WTC11 (cell line): ENCODE measurements around the gene ARIH2. TPM values are rescaled to one million over a fixed set of nuclear protein-coding genes. Genes with fewer than 3 reads are reported as not detected.

ENCODE experiments used
- ARID4B ChIP-seq: sonication (generic); formaldehyde crosslinking; IDR thresholded peaks from 2 replicates; pipeline ENCODE4 v1.8.0; 2023; ENCODE audit warnings: missing genetic modification reagents, mild to moderate bottlenecking, borderline replicate concordance
- E2F5 ChIP-seq: sonication (generic); formaldehyde crosslinking; IDR thresholded peaks from 2 replicates; pipeline ENCODE4 v1.8.1; 2022; ENCODE audit warnings: mild to moderate bottlenecking, moderate library complexity, missing genetic modification reagents
- ESRRA ChIP-seq: sonication (generic); formaldehyde crosslinking; IDR thresholded peaks from 2 replicates; pipeline ENCODE4 v1.8.1; 2022; ENCODE audit warnings: mild to moderate bottlenecking, missing genetic modification reagents, borderline replicate concordance
- FOXJ3 ChIP-seq: sonication (generic); formaldehyde crosslinking; IDR thresholded peaks from 2 replicates; pipeline ENCODE4 v1.9.0; 2021; ENCODE audit warnings: missing genetic modification reagents, mild to moderate bottlenecking, borderline replicate concordance
- GRHL2 ChIP-seq: fragments of 250-450 bp; sonication (Bioruptor Pico); IDR thresholded peaks from 2 replicates; pipeline ENCODE4 v1.8.0; 2022; ENCODE audit warnings: mild to moderate bottlenecking, moderate library complexity; ENCODE audit not compliant: insufficient replicate concordance, severe bottlenecking
- GTF2I ChIP-seq: fragments of 250-450 bp; sonication (Bioruptor Pico); conservative IDR thresholded peaks from 2 replicates; pipeline ENCODE4 v1.4.0; 2021; ENCODE audit warnings: mild to moderate bottlenecking
- NFATC4 ChIP-seq: fragments of 250-450 bp; sonication (Bioruptor Pico); IDR thresholded peaks from 2 replicates; pipeline ENCODE4 v1.9.0; 2021; ENCODE audit warnings: mild to moderate bottlenecking
- NFE2L1 ChIP-seq: sonication (generic); formaldehyde crosslinking; IDR thresholded peaks from 2 replicates; pipeline ENCODE4 v1.8.1; 2023; ENCODE audit warnings: missing genetic modification reagents
- NR1H2 ChIP-seq: sonication (generic); formaldehyde crosslinking; IDR thresholded peaks from 2 replicates; pipeline ENCODE4 v1.9.0; 2021; ENCODE audit warnings: mild to moderate bottlenecking, moderate library complexity, missing genetic modification reagents
- OVOL2 ChIP-seq: fragments of 250-450 bp; sonication (Bioruptor Pico); IDR thresholded peaks from 2 replicates; pipeline ENCODE4 v1.9.0; 2021; ENCODE audit warnings: mild to moderate bottlenecking, borderline replicate concordance
- RELA ChIP-seq: sonication (generic); formaldehyde crosslinking; IDR thresholded peaks from 2 replicates; pipeline ENCODE4 v1.8.1; 2022; ENCODE audit warnings: missing genetic modification reagents, mild to moderate bottlenecking, borderline replicate concordance
- RORB ChIP-seq: fragments of 250-450 bp; sonication (Bioruptor Pico); IDR thresholded peaks from 2 replicates; pipeline ENCODE4 v1.9.0; 2021; ENCODE audit warnings: mild to moderate bottlenecking
- USF1 ChIP-seq: sonication (generic); formaldehyde crosslinking; IDR thresholded peaks from 2 replicates; pipeline ENCODE4 v1.8.0; 2022; ENCODE audit warnings: mild to moderate bottlenecking, missing genetic modification reagents
- ZNF263 ChIP-seq: sonication (generic); formaldehyde crosslinking; IDR thresholded peaks from 2 replicates; pipeline ENCODE4 v1.8.1; 2022; ENCODE audit warnings: low read depth, mild to moderate bottlenecking, moderate library complexity, missing genetic modification reagents
- ZNF281 ChIP-seq: sonication (generic); formaldehyde crosslinking; IDR thresholded peaks from 2 replicates; pipeline ENCODE4 v1.8.0; 2023; ENCODE audit warnings: mild to moderate bottlenecking, missing genetic modification reagents
- ZNF671 ChIP-seq: fragments of 250-450 bp; sonication (Bioruptor Pico); IDR thresholded peaks from 2 replicates; pipeline ENCODE4 v1.8.0; 2021; ENCODE audit warnings: mild to moderate bottlenecking
- total RNA-seq: library from RNA; stranded (reverse); gene quantifications from 3 replicates; pipeline ENCODE4 v1.2.3, GENCODE V29; 2021
- TF ChIP-seq, protein P1 (sequence below): fragments of 250-450 bp; sonication (Bioruptor Pico); IDR thresholded peaks from 2 replicates; pipeline ENCODE4 v2.1.2; 2022; ENCODE audit warnings: mild to moderate bottlenecking, moderate library complexity
- TF ChIP-seq, protein P2 (sequence below): sonication (generic); formaldehyde crosslinking; IDR thresholded peaks from 2 replicates; pipeline ENCODE4 v1.8.1; 2023; ENCODE audit warnings: mild to moderate bottlenecking, missing genetic modification reagents, moderate library complexity
- TF ChIP-seq, protein P3 (sequence below): sonication (generic); formaldehyde crosslinking; IDR thresholded peaks from 2 replicates; pipeline ENCODE4 v1.8.0; 2023; ENCODE audit warnings: missing genetic modification reagents
- TF ChIP-seq, protein P4 (sequence below): fragments of 250-450 bp; sonication (Bioruptor Pico); conservative IDR thresholded peaks from 2 replicates; pipeline ENCODE4 v1.9.0; 2021; ENCODE audit warnings: mild to moderate bottlenecking

Gene ARIH2
- total RNA-seq, 1 experiment from 2014 or later, result 134 TPM

GRCh38 chr3:48990636-48991469, 72.2 kb downstream of the ARIH2 start (continued):
- TF ChIP-seq E2F5 (peak; percentile 19; the same call in 1 of the 2 replicates), ZNF281 (CRISPR knock-in tag) (no peak), ARID4B (peak; percentile 43; the same call in 1 of the 2 replicates), NR1H2 (CRISPR knock-in tag) (no peak), FOXJ3 (CRISPR knock-in tag) (no peak), NFE2L1 (no peak), ZNF263 (CRISPR knock-in tag) (no peak), RORB (CRISPR knock-in tag) (no peak), GRHL2 (no peak), GTF2I (no peak), ESRRA (no peak), OVOL2 (CRISPR knock-in tag) (no peak), USF1 (CRISPR knock-in tag) (peak; percentile 92), ZNF671 (CRISPR knock-in tag) (no peak), RELA (CRISPR knock-in tag) (no peak), NFATC4 (no peak)
- TF ChIP-seq, protein P1, sequence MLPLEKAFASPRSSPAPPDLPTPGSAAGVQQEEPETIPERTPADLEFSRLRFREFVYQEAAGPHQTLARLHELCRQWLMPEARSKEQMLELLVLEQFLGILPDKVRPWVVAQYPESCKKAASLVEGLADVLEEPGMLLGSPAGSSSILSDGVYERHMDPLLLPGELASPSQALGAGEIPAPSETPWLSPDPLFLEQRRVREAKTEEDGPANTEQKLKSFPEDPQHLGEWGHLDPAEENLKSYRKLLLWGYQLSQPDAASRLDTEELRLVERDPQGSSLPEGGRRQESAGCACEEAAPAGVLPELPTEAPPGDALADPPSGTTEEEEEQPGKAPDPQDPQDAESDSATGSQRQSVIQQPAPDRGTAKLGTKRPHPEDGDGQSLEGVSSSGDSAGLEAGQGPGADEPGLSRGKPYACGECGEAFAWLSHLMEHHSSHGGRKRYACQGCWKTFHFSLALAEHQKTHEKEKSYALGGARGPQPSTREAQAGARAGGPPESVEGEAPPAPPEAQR (CRISPR knock-in tag), result no peak
- TF ChIP-seq, protein P2, sequence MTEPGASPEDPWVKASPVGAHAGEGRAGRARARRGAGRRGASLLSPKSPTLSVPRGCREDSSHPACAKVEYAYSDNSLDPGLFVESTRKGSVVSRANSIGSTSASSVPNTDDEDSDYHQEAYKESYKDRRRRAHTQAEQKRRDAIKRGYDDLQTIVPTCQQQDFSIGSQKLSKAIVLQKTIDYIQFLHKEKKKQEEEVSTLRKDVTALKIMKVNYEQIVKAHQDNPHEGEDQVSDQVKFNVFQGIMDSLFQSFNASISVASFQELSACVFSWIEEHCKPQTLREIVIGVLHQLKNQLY (CRISPR knock-in tag), result no peak
- TF ChIP-seq, protein P3, sequence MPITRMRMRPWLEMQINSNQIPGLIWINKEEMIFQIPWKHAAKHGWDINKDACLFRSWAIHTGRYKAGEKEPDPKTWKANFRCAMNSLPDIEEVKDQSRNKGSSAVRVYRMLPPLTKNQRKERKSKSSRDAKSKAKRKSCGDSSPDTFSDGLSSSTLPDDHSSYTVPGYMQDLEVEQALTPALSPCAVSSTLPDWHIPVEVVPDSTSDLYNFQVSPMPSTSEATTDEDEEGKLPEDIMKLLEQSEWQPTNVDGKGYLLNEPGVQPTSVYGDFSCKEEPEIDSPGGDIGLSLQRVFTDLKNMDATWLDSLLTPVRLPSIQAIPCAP, result no peak
- TF ChIP-seq, protein P4, sequence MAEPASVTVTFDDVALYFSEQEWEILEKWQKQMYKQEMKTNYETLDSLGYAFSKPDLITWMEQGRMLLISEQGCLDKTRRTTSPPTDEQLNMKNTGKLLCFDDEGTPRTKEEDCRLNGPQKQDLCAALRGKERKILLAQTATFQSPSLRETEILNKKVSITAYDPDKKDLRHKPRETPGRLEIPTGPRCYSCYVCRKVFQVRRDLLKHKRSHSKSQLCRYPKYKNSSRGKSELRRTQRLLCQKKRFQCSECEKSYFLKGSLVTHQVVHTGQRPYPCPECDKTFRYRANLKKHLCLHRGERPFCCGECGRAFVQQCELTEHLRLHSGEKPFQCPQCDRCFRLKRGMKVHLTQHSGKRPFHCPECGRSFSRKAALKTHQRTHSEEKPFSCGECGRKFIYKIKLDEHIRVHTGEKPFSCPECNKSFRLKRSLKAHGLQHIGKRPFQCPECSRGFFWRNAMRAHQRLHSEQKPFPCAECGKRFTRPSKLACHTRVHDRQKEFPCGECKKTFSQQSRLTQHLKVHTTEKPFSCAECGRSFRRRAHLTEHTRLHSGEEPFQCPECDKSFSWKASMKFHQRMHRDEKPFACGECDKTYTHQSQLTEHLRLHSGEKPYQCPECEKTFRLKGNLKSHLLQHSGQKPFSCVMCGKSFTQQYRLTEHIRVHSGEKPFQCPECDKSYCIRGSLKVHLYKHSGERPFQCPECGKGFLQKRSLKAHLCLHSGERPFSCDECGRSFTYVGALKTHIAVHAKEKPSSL (CRISPR knock-in tag), result no peak
- TF ChIP-seq, all 79 proteins: peak for 9
